Stomach smooth muscle (tissue), 2 donors: ENCODE measurements around the gene TLX3.
"Not testable (repeated sequence)": the region's sequence is repeated elsewhere in the genome, so short reads cannot be mapped to it uniquely, and the experiment has no call there.

Experiments
- H3K27ac ChIP-seq: one replicate; pipeline ENCODE4 v1.7.0; 2013; ENCODE audit warnings: mild to moderate bottlenecking, low read length, inconsistent platforms
- H3K27me3 ChIP-seq, 2 donors: one replicate each; pipeline ENCODE4 v1.7.0; 2013; ENCODE audit warnings: low read length in 2 of 2; ENCODE audit not compliant: insufficient read depth in 2 of 2, control insufficient read depth in 1 of 2
- H3K36me3 ChIP-seq, 2 donors: one replicate each; pipeline ENCODE4 v1.7.0; 2013; ENCODE audit warnings: low read length in 2 of 2; ENCODE audit not compliant: control insufficient read depth in 2 of 2, insufficient read depth in 2 of 2
- H3K4me1 ChIP-seq: one replicate; pipeline ENCODE4 v1.7.0; 2013; ENCODE audit warnings: low read length; ENCODE audit not compliant: control insufficient read depth, insufficient read depth
- H3K4me3 ChIP-seq, 2 donors: one replicate each; pipeline ENCODE4 v1.7.0; 2013; ENCODE audit warnings: low read length in 2 of 2
- H3K9ac ChIP-seq, 2 donors: one replicate each; pipeline ENCODE4 v1.7.0; 2013; ENCODE audit warnings: low read length in 2 of 2, mild to moderate bottlenecking in 1 of 2
- H3K9me3 ChIP-seq, 2 donors: one replicate each; pipeline ENCODE4 v1.7.0; 2013; ENCODE audit warnings: low read length in 2 of 2; ENCODE audit not compliant: control insufficient read depth in 2 of 2
- donor health status: healthy.
- donor health status: Pancreatic carcinoma.

TLX3 gene

GRCh38 chr5:171275841-171276544 lies 33.1 kb upstream of the TLX3 start:
- no peaks in the 10 kb centered on the region for H3K4me1 ChIP-seq
- H3K27me3 ChIP-seq, result no peaks in the 10 kb centered on the region
- H3K27ac ChIP-seq, result no peak overlapping the region
- no peak overlapping the region for H3K4me3 ChIP-seq
- H3K9ac ChIP-seq, result no peak overlapping the region
- H3K36me3 ChIP-seq, result no peaks in the 10 kb centered on the region
- H3K9me3 ChIP-seq, result no peaks in the 10 kb centered on the region

DNA sequence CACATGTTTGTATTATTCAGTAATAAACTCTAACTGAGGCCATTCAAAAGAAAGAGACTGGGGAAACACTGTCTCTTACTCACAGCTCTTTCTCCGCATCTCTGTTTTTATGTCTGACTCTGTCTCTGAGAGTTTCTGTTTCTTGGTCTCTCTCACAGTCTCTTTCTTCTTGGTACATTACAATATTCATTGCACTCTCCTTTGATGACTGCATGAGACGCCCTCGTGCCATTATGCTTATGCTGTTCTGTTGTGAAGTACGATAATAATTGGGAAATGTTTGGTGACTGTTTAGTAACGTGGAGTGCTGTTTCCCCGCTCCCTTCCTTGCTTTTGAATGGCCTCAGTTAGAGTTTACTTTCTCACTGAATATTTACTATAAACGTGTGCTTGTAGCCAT lies 25.3 kb upstream of the TLX3 start:
- H3K9ac ChIP-seq, result no peak overlapping the region
- no peak overlapping the region for H3K27ac ChIP-seq
- H3K36me3 ChIP-seq, result no peaks in the 10 kb centered on the region
- no peak overlapping the region for H3K4me3 ChIP-seq
- no peaks in the 10 kb centered on the region for H3K4me1 ChIP-seq
- H3K27me3 ChIP-seq, result no peaks in the 10 kb centered on the region
- no peaks in the 10 kb centered on the region for H3K9me3 ChIP-seq

GRCh38 chr5:171285465-171285864 lies 23.6 kb upstream of the TLX3 start:
- no peak overlapping the region for H3K4me3 ChIP-seq
- H3K4me1 ChIP-seq, result no peaks in the 10 kb centered on the region
- no peak overlapping the region for H3K9ac ChIP-seq
- no peaks in the 10 kb centered on the region for H3K9me3 ChIP-seq
- H3K27ac ChIP-seq, result no peak overlapping the region
- no peaks in the 10 kb centered on the region for H3K36me3 ChIP-seq
- H3K27me3 ChIP-seq, result no peaks in the 10 kb centered on the region

GRCh38 chr5:171288066-171288465 lies 21.0 kb upstream of the TLX3 start:
- H3K9ac ChIP-seq, result no peak overlapping the region
- no peaks in the 10 kb centered on the region for H3K9me3 ChIP-seq
- no peak overlapping the region for H3K4me3 ChIP-seq
- H3K36me3 ChIP-seq, result no peaks in the 10 kb centered on the region
- no peaks in the 10 kb centered on the region for H3K4me1 ChIP-seq
- no peak overlapping the region for H3K27ac ChIP-seq
- no peaks in the 10 kb centered on the region for H3K27me3 ChIP-seq

- no peaks in the 10 kb centered on the region for H3K4me1 ChIP-seq
- no peaks in the 10 kb centered on the region for H3K9me3 ChIP-seq
- no peaks in the 10 kb centered on the region for H3K27me3 ChIP-seq
- no peak overlapping the region for H3K4me3 ChIP-seq
- no peak overlapping the region for H3K9ac ChIP-seq
- H3K36me3 ChIP-seq, result peaks cover 0 to 2% of the 10 kb centered on the region in 2 donors
- no peak overlapping the region for H3K27ac ChIP-seq
Measured at GRCh38 chr5:171291371-171291770, 17.7 kb upstream of the TLX3 start.

- Histone ChIP-seq H3K9me3 (no peaks in the 10 kb centered on the region), H3K4me3 (no peak overlapping the region), H3K36me3 (peaks cover 0 to 4% of the 10 kb centered on the region in 2 donors), H3K27me3 (peaks cover 0 to under 1% of the 10 kb centered on the region in 2 donors), H3K9ac (no peak overlapping the region), H3K27ac (no peak overlapping the region), H3K4me1 (no peaks in the 10 kb centered on the region)
Measured at GRCh38 chr5:171295299-171295698, 13.7 kb upstream of the TLX3 start.

- Histone ChIP-seq H3K9me3 (no peaks in the 10 kb centered on the region), H3K27me3 (peaks cover 0 to 2% of the 10 kb centered on the region in 2 donors), H3K4me3 (no peak overlapping the region)
Measured at GRCh38 chr5:171295801-171296200, 13.2 kb upstream of the TLX3 start.

DNA sequence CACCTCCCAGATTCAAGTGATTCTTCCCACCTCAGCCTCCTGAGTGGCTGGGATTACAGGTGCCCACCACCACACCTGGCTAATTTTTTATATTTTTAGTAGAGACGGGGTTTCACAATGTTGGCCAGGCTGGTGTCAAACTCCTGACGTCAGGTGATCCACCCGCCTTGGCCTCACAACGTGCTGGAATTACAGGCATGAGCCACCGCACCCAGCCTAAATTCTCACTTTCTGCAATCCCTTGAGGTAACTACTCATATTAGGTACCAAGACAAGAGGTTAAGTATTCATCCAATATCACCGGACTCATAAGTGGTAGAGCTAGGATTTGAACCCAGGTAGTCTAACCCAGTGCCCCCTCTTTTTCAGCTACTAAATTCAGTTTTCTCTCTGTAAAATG lies 11.1 kb upstream of the TLX3 start:
- not testable (repeated sequence) for H3K36me3 ChIP-seq, H3K27me3 ChIP-seq, H3K4me3 ChIP-seq, H3K4me1 ChIP-seq, H3K9ac ChIP-seq, H3K27ac ChIP-seq, H3K9me3 ChIP-seq

More at GRCh38 chr5:171295801-171296200, 13.2 kb upstream of the TLX3 start:
- no peaks in the 10 kb centered on the region for H3K4me1 ChIP-seq
- peaks cover 0 to 4% of the 10 kb centered on the region in 2 donors for H3K36me3 ChIP-seq
- no peak overlapping the region for H3K9ac ChIP-seq
- H3K27ac ChIP-seq, result no peak overlapping the region

DNA sequence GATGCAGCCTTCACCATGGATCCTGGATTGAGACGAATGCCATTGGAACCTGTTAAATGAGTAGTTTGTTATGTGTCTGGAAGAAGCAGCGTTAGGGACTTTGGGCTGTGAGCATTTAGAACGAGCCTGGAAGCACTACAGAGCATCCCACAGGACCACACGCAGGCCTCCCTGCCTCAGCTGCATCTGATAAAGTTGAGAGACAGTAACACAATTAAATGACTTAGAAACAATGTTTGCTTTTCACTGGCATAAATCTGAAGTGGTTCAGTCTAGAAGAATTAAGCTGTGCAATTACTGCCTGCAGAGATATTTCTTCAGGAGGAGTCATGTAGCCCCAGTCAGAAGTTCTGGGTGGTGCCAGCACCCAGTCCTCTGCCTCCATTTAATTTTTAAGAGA lies 9.8 kb upstream of the TLX3 start:
- no peaks in the 10 kb centered on the region for H3K4me1 ChIP-seq
- H3K27me3 ChIP-seq, result peaks cover 4 to 6% of the 10 kb centered on the region in 2 donors
- no peak overlapping the region for H3K9ac ChIP-seq
- no peak overlapping the region for H3K27ac ChIP-seq
- H3K4me3 ChIP-seq, result no peak overlapping the region
- no peaks in the 10 kb centered on the region for H3K9me3 ChIP-seq
- H3K36me3 ChIP-seq, result peaks cover 0 to 2% of the 10 kb centered on the region in 2 donors

DNA sequence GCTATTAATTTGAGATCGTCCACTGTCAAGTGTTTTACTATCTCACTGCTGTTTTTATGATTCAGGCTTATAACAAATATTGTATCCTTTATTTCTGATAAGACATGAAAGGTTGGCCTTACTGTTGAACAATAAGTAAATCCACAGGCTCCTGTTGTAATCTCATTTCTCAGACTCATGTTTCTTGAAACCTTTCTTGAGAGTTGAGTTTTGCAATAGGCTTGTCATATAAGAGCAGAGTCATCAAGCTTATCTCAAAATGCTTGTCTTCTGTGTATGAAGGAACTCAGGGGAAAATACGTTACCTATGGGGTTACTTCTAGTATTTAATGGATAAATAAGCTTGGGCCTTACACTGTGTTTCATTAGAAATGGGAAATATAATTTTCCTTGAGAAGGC lies 9.2 kb upstream of the TLX3 start:
- Histone ChIP-seq H3K4me1 (no peaks in the 10 kb centered on the region), H3K27me3 (peaks cover 9 to 11% of the 10 kb centered on the region in 2 donors), H3K27ac (no peak overlapping the region), H3K9ac (no peak overlapping the region), H3K36me3 (peaks cover 0 to 2% of the 10 kb centered on the region in 2 donors), H3K9me3 (no peaks in the 10 kb centered on the region), H3K4me3 (no peak overlapping the region)

DNA sequence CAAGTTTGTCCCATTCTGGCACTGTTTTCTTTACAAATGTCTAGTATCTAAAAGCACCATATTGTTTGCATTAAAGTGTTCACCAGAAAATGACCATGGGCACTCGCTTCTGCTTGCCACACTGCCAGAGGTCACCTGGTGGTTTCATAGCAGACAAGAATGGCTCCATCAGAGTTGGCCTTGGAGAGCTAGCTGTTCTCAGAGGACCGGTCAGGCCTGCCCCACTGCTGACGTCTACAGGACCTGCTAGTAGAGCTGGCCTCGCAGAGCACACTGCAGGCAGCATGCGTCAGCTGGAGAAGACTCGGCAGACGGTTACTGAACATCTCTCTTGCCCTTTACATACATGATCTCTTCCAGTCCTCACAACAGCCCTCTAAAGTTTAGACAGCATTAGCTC lies 8.7 kb upstream of the TLX3 start:
- Histone ChIP-seq H3K4me1 (no peaks in the 10 kb centered on the region), H3K9me3 (no peaks in the 10 kb centered on the region), H3K4me3 (no peak overlapping the region), H3K36me3 (peaks cover 0 to 2% of the 10 kb centered on the region in 2 donors), H3K27me3 (peaks cover 13 to 14% of the 10 kb centered on the region in 2 donors), H3K27ac (no peak overlapping the region), H3K9ac (no peak overlapping the region)
